Adipocyte (in vitro differentiated cells): ENCODE results near the gene PACSIN2.
A peak's percentile ranks its signal among the peaks of the same experiment; 100 is the strongest.

ENCODE experiments used
- DNase-seq: peaks from one replicate; pipeline ENCODE4 v3.0.0-alpha.2; 2015; ENCODE audit warnings: low read depth
- H3K27me3 ChIP-seq: replicated peaks from 2 replicates; pipeline ENCODE4 v1.7.0; 2013; ENCODE audit warnings: mild to moderate bottlenecking, low read length, moderate library complexity; ENCODE audit not compliant: control insufficient read depth, insufficient read depth
- H3K36me3 ChIP-seq: 2 replicates; pipeline ENCODE4 v1.7.0; 2013; ENCODE audit warnings: low read length, mild to moderate bottlenecking, moderate library complexity; ENCODE audit not compliant: control insufficient read depth, insufficient read depth, severe bottlenecking
- H3K4me1 ChIP-seq: 2 replicates; pipeline ENCODE4 v1.7.0; 2013; ENCODE audit warnings: mild to moderate bottlenecking, low read length, moderate library complexity; ENCODE audit not compliant: control insufficient read depth, insufficient read depth
- H3K4me3 ChIP-seq: 2 replicates; pipeline ENCODE4 v1.7.0; 2013; ENCODE audit warnings: mild to moderate bottlenecking, low read length, moderate library complexity
- H3K9ac ChIP-seq: 2 replicates; pipeline ENCODE4 v1.7.0; 2013; ENCODE audit warnings: mild to moderate bottlenecking, low read length, moderate library complexity
- H3K9me3 ChIP-seq: 2 replicates; pipeline ENCODE4 v1.7.0; 2013; ENCODE audit warnings: mild to moderate bottlenecking, low read length, moderate library complexity; ENCODE audit not compliant: control insufficient read depth

Gene PACSIN2

DNA sequence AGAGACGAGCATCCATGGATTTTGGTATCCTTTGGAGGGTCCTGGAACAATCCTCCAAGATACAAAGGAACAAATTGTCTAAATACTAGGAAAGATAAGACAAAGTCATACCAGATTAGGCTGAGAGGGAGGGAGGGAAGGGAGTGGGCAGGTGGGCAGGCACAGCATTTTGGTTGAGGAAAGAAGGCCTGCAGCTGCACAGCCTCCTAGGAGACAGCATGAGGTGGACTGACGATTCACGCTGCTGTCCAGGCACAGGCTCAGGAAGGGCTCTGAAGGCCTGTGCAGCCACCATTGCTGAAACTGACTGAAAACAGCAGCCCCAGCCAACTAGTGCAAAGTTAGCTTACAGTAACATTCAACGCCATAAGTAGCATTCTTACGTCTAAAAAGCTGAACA lies 64.7 kb downstream of the PACSIN2 start:
- Histone ChIP-seq H3K9me3 (no peaks in the 10 kb centered on the region), H3K4me1 (peaks cover 20% of the 10 kb centered on the region), H3K27me3 (no peaks in the 10 kb centered on the region), H3K4me3 (no peak overlapping the region), H3K9ac (no peak overlapping the region), H3K36me3 (no peaks in the 10 kb centered on the region)
- DNase-seq: no peak

DNA sequence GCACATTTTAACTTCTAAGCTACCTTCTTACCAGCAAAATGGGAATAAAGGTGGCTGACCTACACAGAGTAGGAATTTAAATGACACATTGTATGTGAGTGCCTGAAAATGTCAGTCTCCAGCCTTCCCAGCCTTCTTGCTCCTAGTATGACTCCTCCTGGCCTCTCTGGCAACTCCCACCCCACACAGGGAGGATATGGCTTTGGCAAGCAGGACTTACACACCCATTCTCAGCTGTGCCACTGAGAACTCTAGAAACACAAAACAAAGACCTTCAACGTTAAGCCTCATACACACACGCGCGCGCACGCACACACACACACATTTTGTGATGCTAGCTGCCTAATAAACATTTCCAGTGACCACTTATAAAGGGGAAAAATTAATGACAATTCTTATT lies 65.8 kb downstream of the PACSIN2 start:
- Histone ChIP-seq H3K4me3 (no peak overlapping the region), H3K9ac (no peak overlapping the region), H3K27me3 (no peaks in the 10 kb centered on the region), H3K4me1 (peaks cover 20% of the 10 kb centered on the region), H3K9me3 (no peaks in the 10 kb centered on the region), H3K36me3 (no peaks in the 10 kb centered on the region)
- peak; percentile 39 for DNase-seq

DNA sequence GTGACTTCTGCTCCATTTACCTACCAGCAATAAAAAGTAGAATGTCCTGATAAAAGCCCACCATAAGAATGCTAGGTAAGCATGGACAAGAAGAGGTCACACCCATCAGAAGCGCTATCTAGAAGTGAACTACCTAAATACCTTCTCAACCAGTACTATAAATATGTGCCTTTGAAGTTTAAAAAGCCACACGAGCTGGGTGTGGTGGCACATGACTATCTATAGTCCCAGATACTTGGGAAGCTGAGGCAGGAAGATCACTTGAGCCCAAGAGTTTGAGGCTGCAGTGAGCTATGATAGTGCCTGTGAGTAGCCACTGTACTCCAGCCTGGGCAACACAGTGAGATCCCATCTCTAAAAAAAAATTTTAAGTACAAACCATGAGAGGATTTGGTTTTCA lies 66.7 kb downstream of the PACSIN2 start:
- Histone ChIP-seq H3K9ac (no peak overlapping the region), H3K9me3 (no peaks in the 10 kb centered on the region), H3K4me1 (peaks cover 18% of the 10 kb centered on the region), H3K4me3 (no peak overlapping the region), H3K36me3 (peaks cover 1% of the 10 kb centered on the region), H3K27me3 (no peaks in the 10 kb centered on the region)
- DNase-seq: no peak

DNA sequence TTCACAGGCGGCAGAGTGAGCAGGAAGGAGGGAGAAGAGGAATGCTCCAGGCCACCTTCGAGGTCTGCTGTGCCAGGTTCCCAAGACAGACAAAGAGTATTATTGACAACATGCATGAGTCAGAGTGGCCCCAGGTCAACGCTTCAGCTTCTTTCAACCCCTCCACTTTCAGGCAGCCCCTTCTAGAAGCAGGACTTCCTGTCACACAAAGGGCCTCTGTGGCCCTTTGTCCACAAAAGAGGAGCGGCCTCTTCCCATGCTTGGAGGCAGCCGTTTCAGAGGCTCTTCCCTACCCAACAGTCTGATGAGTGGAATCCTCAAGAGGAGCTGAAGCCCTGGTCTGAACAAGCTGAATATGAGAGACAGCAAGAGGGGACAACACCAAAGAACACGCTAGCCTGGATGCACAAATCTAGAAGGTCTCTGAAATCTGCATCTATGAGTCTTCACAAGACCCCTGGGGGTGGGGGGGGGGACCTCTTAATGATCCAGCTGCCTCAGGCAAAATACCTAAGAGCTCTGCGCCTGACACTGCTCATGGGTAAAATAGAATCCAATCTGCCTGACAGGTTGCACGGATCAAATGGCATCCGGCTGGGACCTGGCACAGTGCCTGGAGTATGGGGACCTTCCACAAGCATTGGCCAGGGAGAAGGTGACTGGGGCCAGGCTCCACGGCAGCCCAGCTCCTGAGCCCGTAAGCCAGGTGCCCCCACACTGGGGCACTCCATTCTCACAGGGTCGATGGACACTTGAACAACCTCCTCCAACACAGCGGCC lies 67.5 kb downstream of the PACSIN2 start:
- Histone ChIP-seq H3K36me3 (peaks cover 4% of the 10 kb centered on the region), H3K27me3 (no peaks in the 10 kb centered on the region), H3K9ac (no peak overlapping the region), H3K9me3 (no peaks in the 10 kb centered on the region), H3K4me3 (no peak overlapping the region), H3K4me1 (peaks cover 13% of the 10 kb centered on the region)
- DNase-seq: no peak

DNA sequence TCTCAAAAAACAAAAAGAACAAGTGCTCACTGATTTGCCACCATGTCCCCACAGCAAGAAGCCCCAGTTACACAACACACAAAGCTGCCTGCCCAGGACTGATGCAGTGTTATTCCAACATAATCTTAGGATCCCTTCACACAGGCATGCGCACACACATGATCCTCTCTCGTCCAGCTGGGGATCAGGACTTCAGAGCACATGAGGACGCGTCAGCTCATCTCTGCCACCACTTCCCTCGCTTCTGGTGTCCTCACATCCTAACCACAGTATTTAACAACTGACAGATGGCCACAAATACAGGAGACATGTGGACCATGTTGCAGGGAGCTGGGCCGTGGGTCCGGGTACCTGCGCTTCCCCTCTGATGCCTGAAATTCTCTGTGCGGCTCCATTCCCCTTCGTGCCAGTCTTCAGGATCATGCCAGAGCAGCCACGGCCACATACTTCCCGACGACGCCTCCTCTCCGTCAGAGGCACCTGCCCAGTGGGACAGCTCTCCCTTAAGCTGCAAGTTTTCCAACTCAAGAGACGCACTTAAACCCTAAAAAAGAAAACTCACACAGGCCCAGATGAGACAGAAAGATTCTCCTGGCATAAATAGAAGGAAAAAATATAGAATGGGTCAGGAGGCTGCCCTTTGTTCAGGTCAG lies 68.3 kb downstream of the PACSIN2 start:
- H3K9me3 ChIP-seq: no peaks in the 10 kb centered on the region
- no peak overlapping the region for H3K9ac ChIP-seq
- no peak overlapping the region for H3K4me3 ChIP-seq
- no peak for DNase-seq
- H3K4me1 ChIP-seq: peaks cover 14% of the 10 kb centered on the region
- H3K36me3 ChIP-seq: peaks cover 4% of the 10 kb centered on the region
- H3K27me3 ChIP-seq: no peaks in the 10 kb centered on the region

DNA sequence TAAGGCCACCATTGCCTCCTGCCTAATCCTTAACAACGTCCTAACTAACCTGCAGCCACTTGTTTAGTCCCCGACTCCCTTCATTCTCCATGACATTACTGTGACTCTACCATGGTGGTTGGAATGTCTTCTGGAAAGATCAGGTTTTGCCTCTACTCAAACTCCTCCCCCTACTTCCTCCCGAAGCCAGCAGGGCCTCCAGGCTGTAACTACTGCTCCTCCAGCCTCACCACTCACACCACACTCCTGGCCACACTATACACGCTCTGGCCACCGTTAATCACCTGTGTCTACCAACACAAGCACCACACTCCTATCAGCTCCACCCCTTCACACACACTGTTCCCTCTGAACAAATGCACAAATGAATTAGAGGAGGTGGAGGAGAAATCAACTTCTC lies 69.2 kb downstream of the PACSIN2 start:
- Histone ChIP-seq H3K4me1 (peaks cover 14% of the 10 kb centered on the region), H3K9me3 (no peaks in the 10 kb centered on the region), H3K36me3 (peaks cover 4% of the 10 kb centered on the region), H3K9ac (no peak overlapping the region), H3K27me3 (no peaks in the 10 kb centered on the region), H3K4me3 (no peak overlapping the region)
- DNase-seq: no peak

DNA sequence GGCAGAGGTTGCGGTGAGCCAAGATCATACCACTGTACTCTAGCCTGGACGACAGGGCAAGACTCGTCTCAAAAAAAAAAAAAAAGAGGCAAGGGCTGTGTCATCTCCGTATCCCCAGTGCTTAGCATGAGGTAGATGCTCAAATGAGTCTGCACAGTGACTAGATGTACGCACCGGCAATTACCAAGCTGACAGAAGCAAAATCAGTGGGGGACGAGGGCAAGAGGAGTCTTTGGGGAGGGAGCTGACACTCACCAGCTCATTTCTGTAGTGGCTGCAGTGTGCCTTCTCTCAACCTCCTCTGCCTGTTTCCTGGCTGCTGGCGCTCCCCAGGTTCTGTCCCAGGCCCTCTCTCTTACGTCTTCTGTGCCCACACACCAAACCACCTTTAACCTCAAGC lies 69.9 kb downstream of the PACSIN2 start:
- Histone ChIP-seq H3K4me1 (peaks cover 20% of the 10 kb centered on the region), H3K27me3 (no peaks in the 10 kb centered on the region), H3K4me3 (no peak overlapping the region)

DNA sequence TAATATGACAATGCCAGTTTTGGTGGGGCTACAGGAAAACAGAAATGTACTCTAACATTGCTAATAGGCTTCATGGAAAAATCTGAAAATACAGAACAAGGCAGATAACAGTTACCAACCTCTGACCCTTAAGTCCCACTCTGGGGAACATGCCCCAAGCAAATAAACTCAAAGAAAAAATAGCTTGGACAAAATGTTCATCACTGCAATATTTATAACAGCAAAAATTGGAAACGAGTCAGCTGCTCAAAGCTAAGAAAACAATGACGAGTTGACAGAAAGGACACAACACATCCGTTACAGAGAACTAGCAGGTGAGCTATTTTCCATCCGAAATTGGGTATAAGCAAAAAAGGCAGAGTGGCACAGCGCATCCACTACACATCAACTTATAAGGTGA lies 70.5 kb downstream of the PACSIN2 start:
- peaks cover 4% of the 10 kb centered on the region for H3K36me3 ChIP-seq
- H3K9me3 ChIP-seq: no peaks in the 10 kb centered on the region
- no peaks in the 10 kb centered on the region for H3K27me3 ChIP-seq
- no peak overlapping the region for H3K9ac ChIP-seq
- DNase-seq: no peak
- no peak overlapping the region for H3K4me3 ChIP-seq
- peaks cover 24% of the 10 kb centered on the region for H3K4me1 ChIP-seq

More for the DNA sequence above, 69.9 kb downstream of the PACSIN2 start:
- no peak for DNase-seq
- no peaks in the 10 kb centered on the region for H3K9me3 ChIP-seq
- H3K9ac ChIP-seq: no peak overlapping the region
- H3K36me3 ChIP-seq: peaks cover 4% of the 10 kb centered on the region

DNA sequence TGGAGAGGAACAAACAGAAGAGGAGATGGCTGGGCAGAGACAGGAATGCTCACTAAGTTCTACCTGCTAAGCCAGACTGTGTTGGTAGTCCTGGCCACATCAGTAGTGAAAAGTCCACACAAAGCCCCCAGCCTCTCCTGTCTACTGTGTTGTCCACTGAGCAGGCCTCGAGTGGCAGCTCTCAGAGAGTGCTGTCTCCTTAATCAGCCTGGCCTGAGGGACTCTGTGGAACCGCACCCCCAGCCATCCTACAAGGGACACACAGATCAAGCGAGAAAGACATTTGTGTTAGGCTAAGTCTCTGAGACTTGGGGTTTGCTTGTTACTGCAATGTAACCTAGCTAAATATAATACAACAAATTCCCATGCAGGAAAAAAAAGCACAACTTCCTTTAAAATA lies 71.0 kb downstream of the PACSIN2 start:
- no peak overlapping the region for H3K4me3 ChIP-seq
- H3K27me3 ChIP-seq: no peaks in the 10 kb centered on the region
- DNase-seq: no peak
- H3K4me1 ChIP-seq: peaks cover 24% of the 10 kb centered on the region
- peaks cover 4% of the 10 kb centered on the region for H3K36me3 ChIP-seq
- no peak overlapping the region for H3K9ac ChIP-seq
- H3K9me3 ChIP-seq: no peaks in the 10 kb centered on the region

DNA sequence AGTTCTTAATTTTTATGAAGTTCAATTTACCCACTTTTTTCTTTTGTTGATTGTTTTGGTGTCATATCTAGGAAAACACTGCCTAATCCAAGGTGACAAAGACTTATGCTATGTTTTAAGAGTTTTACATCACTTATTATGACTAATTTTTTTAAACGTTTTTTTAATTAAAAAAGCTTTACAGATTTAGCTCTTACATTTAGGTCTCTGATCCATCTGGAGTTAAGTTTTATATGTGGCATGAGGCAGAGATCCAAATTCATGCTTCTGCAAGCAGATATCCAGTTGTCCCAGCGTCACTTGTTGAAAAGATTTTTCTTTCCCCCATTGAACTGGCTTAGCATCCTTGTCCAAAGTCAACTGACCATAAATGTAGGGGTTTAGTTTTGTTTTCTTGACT lies 72.6 kb downstream of the PACSIN2 start:
- no peak for DNase-seq
- Histone ChIP-seq H3K4me1 (peaks cover 34% of the 10 kb centered on the region), H3K9ac (no peak overlapping the region), H3K36me3 (peaks cover 4% of the 10 kb centered on the region), H3K4me3 (no peak overlapping the region), H3K9me3 (no peaks in the 10 kb centered on the region), H3K27me3 (no peaks in the 10 kb centered on the region)

DNA sequence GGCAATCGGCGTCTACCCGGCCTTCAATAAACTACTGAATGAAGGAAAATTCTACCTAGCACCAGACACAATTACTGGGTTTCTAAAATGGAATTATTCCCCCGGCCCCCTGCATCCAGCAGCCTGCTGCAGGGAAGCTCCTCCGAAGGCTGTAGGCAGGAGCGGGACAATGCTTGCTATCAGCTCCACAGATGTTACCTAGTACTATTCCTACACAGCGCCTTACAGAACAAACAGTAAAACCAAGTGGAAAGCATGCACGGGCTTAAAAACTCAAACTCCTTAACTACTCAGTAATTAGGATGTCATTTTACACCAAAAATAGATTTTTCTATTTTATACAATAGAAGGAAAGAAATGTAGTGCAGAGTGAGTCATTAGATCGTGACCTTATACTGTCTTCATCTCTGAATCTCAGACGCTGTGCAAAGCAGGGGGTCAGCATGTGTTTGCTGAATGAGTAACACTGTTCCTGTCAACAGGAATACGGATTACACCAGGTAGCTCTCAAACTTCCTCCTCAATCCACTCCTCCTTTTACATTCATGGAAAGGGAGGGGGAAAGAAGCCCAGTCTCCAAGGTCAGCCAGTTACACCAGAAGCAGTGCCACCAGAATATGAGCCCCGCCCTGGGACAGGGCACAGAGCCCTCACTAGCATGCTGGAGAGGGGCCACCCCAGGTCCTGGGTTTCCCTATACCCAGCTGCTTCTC lies 74.9 kb downstream of the PACSIN2 start:
- no peak overlapping the region for H3K9ac ChIP-seq
- H3K4me3 ChIP-seq: peak overlapping the region; percentile 21
- peak; percentile 69 for DNase-seq
- peaks cover 46% of the 10 kb centered on the region for H3K4me1 ChIP-seq
- H3K27me3 ChIP-seq: no peaks in the 10 kb centered on the region
- H3K36me3 ChIP-seq: peaks cover 4% of the 10 kb centered on the region
- no peaks in the 10 kb centered on the region for H3K9me3 ChIP-seq
